ENCODE measurements around the gene DAZAP1.

Gene DAZAP1

GRCh38 chr19:1390890-1391423 is 16.4 kb upstream of the DAZAP1 start:
- H2AK5ac ChIP-seq (ENCODE audit: low read length): no peak overlapping the region
- H3K4me2 ChIP-seq (ENCODE audit: low read length): no peak overlapping the region

GRCh38 chr19:1392407-1392806 is 15.0 kb upstream of the DAZAP1 start:
- Histone ChIP-seq H4K8ac (ENCODE audit: low read depth, low read length) (no peak overlapping the region), H3K4me3 (ENCODE audit: low read length) (no peak overlapping the region), H2AK5ac (ENCODE audit: low read length) (no peak overlapping the region), H3K27ac (ENCODE audit: low read depth, low read length) (no peak overlapping the region), H3K56ac (ENCODE audit: low read length) (no peak overlapping the region), H2BK120ac (ENCODE audit: low read depth, low read length) (no peak overlapping the region), H4K5ac (ENCODE audit: low read length) (no peak overlapping the region), H3K4ac (ENCODE audit: low read depth, low read length) (no peak overlapping the region), H3K9ac (ENCODE audit: low read length) (no peak overlapping the region), H2BK15ac (replicated peaks; ENCODE audit: low read depth) (no peak overlapping the region), H3K79me1 (ENCODE audit: low read length) (no peaks in the 10 kb centered on the region), H3K79me2 (ENCODE audit: control insufficient read depth, insufficient read depth, low read length) (no peaks in the 10 kb centered on the region), H3K4me2 (ENCODE audit: low read length) (no peak overlapping the region), H3K27me3 (ENCODE audit: insufficient read depth, low read length, poor library complexity) (no peaks in the 10 kb centered on the region), H3K36me3 (ENCODE audit: control insufficient read depth, insufficient read depth, low read length) (peaks cover 4% of the 10 kb centered on the region), H3K18ac (ENCODE audit: low read length) (no peak overlapping the region), H3K4me1 (ENCODE audit: control insufficient read depth, low read depth, low read length) (no peaks in the 10 kb centered on the region), H3K23ac (ENCODE audit: low read length) (no peak overlapping the region), H2BK5ac (ENCODE audit: low read length) (no peak overlapping the region)
- DNase-seq: no peak
- no CpG with 5 or more reads among the region's 15 CpGs for WGBS (ENCODE audit: extremely low coverage, insufficient coverage, low lambda C conversion rate)

More at GRCh38 chr19:1390890-1391423, 16.4 kb upstream of the DAZAP1 start:
- H3K79me1 ChIP-seq (ENCODE audit: low read length): no peaks in the 10 kb centered on the region
- peaks cover 4% of the 10 kb centered on the region for H3K36me3 ChIP-seq (ENCODE audit: control insufficient read depth, insufficient read depth, low read length)
- no CpG with 5 or more reads among the region's 42 CpGs for WGBS (ENCODE audit: extremely low coverage, insufficient coverage, low lambda C conversion rate)
- no peak overlapping the region for H3K4me3 ChIP-seq (ENCODE audit: low read length)
- no peak overlapping the region for H2BK15ac ChIP-seq (replicated peaks; ENCODE audit: low read depth)
- no peak overlapping the region for H3K9ac ChIP-seq (ENCODE audit: low read length)
- H3K56ac ChIP-seq (ENCODE audit: low read length): no peak overlapping the region
- no peak for DNase-seq
- no peak overlapping the region for H4K8ac ChIP-seq (ENCODE audit: low read depth, low read length)
- H2BK5ac ChIP-seq (ENCODE audit: low read length): no peak overlapping the region
- H3K4ac ChIP-seq (ENCODE audit: low read depth, low read length): no peak overlapping the region
- no peak overlapping the region for H2BK120ac ChIP-seq (ENCODE audit: low read depth, low read length)
- no peak overlapping the region for H3K18ac ChIP-seq (ENCODE audit: low read length)
- no peaks in the 10 kb centered on the region for H3K27me3 ChIP-seq (ENCODE audit: insufficient read depth, low read length, poor library complexity)
- no peak overlapping the region for H4K5ac ChIP-seq (ENCODE audit: low read length)
- no peak overlapping the region for H3K23ac ChIP-seq (ENCODE audit: low read length)
- H3K27ac ChIP-seq (ENCODE audit: low read depth, low read length): no peak overlapping the region
- H3K79me2 ChIP-seq (ENCODE audit: control insufficient read depth, insufficient read depth, low read length): no peaks in the 10 kb centered on the region
- no peaks in the 10 kb centered on the region for H3K4me1 ChIP-seq (ENCODE audit: control insufficient read depth, low read depth, low read length)

GRCh38 chr19:1392939-1393530 is 14.4 kb upstream of the DAZAP1 start:
- DNase-seq: no peak
- Histone ChIP-seq H3K79me1 (ENCODE audit: low read length) (no peaks in the 10 kb centered on the region), H3K4ac (ENCODE audit: low read depth, low read length) (no peak overlapping the region), H3K79me2 (ENCODE audit: control insufficient read depth, insufficient read depth, low read length) (no peaks in the 10 kb centered on the region), H3K36me3 (ENCODE audit: control insufficient read depth, insufficient read depth, low read length) (peaks cover 4% of the 10 kb centered on the region), H3K56ac (ENCODE audit: low read length) (no peak overlapping the region), H4K8ac (ENCODE audit: low read depth, low read length) (no peak overlapping the region), H2BK5ac (ENCODE audit: low read length) (no peak overlapping the region), H2BK15ac (replicated peaks; ENCODE audit: low read depth) (no peak overlapping the region), H3K4me1 (ENCODE audit: control insufficient read depth, low read depth, low read length) (no peaks in the 10 kb centered on the region), H3K27ac (ENCODE audit: low read depth, low read length) (no peak overlapping the region), H3K9ac (ENCODE audit: low read length) (no peak overlapping the region), H2BK120ac (ENCODE audit: low read depth, low read length) (no peak overlapping the region), H2AK5ac (ENCODE audit: low read length) (no peak overlapping the region), H3K27me3 (ENCODE audit: insufficient read depth, low read length, poor library complexity) (no peaks in the 10 kb centered on the region), H3K23ac (ENCODE audit: low read length) (no peak overlapping the region), H3K18ac (ENCODE audit: low read length) (no peak overlapping the region), H3K4me2 (ENCODE audit: low read length) (no peak overlapping the region), H3K4me3 (ENCODE audit: low read length) (no peak overlapping the region), H4K5ac (ENCODE audit: low read length) (no peak overlapping the region)
- WGBS (ENCODE audit: extremely low coverage, insufficient coverage, low lambda C conversion rate): no CpG with 5 or more reads among the region's 37 CpGs

GRCh38 chr19:1393841-1394240 is 13.5 kb upstream of the DAZAP1 start:
- no peak overlapping the region for H2BK15ac ChIP-seq (replicated peaks; ENCODE audit: low read depth)
- H3K4me3 ChIP-seq (ENCODE audit: low read length): no peak overlapping the region
- no peak overlapping the region for H2BK120ac ChIP-seq (ENCODE audit: low read depth, low read length)
- no peak overlapping the region for H2AK5ac ChIP-seq (ENCODE audit: low read length)
- no peak overlapping the region for H3K4me2 ChIP-seq (ENCODE audit: low read length)
- DNase-seq: no peak
- no peaks in the 10 kb centered on the region for H3K79me2 ChIP-seq (ENCODE audit: control insufficient read depth, insufficient read depth, low read length)
- H3K4me1 ChIP-seq (ENCODE audit: control insufficient read depth, low read depth, low read length): no peaks in the 10 kb centered on the region
- H3K56ac ChIP-seq (ENCODE audit: low read length): no peak overlapping the region
- H3K79me1 ChIP-seq (ENCODE audit: low read length): no peaks in the 10 kb centered on the region
- no peaks in the 10 kb centered on the region for H3K27me3 ChIP-seq (ENCODE audit: insufficient read depth, low read length, poor library complexity)
- no peak overlapping the region for H3K9ac ChIP-seq (ENCODE audit: low read length)
- no peak overlapping the region for H4K5ac ChIP-seq (ENCODE audit: low read length)
- H3K27ac ChIP-seq (ENCODE audit: low read depth, low read length): no peak overlapping the region
- H2BK5ac ChIP-seq (ENCODE audit: low read length): no peak overlapping the region
- WGBS (ENCODE audit: extremely low coverage, insufficient coverage, low lambda C conversion rate): no CpG with 5 or more reads among the region's 17 CpGs
- no peak overlapping the region for H3K23ac ChIP-seq (ENCODE audit: low read length)
- H4K8ac ChIP-seq (ENCODE audit: low read depth, low read length): no peak overlapping the region
- H3K36me3 ChIP-seq (ENCODE audit: control insufficient read depth, insufficient read depth, low read length): peaks cover 4% of the 10 kb centered on the region
- H3K18ac ChIP-seq (ENCODE audit: low read length): no peak overlapping the region
- H3K4ac ChIP-seq (ENCODE audit: low read depth, low read length): no peak overlapping the region

- no peak for DNase-seq
- Histone ChIP-seq H2BK120ac (ENCODE audit: low read depth, low read length) (no peak overlapping the region), H4K5ac (ENCODE audit: low read length) (no peak overlapping the region), H3K18ac (ENCODE audit: low read length) (no peak overlapping the region), H3K4me1 (ENCODE audit: control insufficient read depth, low read depth, low read length) (no peaks in the 10 kb centered on the region), H3K79me1 (ENCODE audit: low read length) (no peaks in the 10 kb centered on the region), H3K4me2 (ENCODE audit: low read length) (no peak overlapping the region), H3K9ac (ENCODE audit: low read length) (no peak overlapping the region), H4K8ac (ENCODE audit: low read depth, low read length) (no peak overlapping the region), H3K27me3 (ENCODE audit: insufficient read depth, low read length, poor library complexity) (no peaks in the 10 kb centered on the region), H3K23ac (ENCODE audit: low read length) (no peak overlapping the region), H3K27ac (ENCODE audit: low read depth, low read length) (no peak overlapping the region), H3K36me3 (ENCODE audit: control insufficient read depth, insufficient read depth, low read length) (no peaks in the 10 kb centered on the region), H3K79me2 (ENCODE audit: control insufficient read depth, insufficient read depth, low read length) (no peaks in the 10 kb centered on the region), H3K56ac (ENCODE audit: low read length) (no peak overlapping the region), H3K4me3 (ENCODE audit: low read length) (no peak overlapping the region), H2BK5ac (ENCODE audit: low read length) (no peak overlapping the region), H2BK15ac (replicated peaks; ENCODE audit: low read depth) (no peak overlapping the region), H2AK5ac (ENCODE audit: low read length) (no peak overlapping the region), H3K4ac (ENCODE audit: low read depth, low read length) (no peak overlapping the region)
- WGBS (ENCODE audit: extremely low coverage, insufficient coverage, low lambda C conversion rate): no CpG with 5 or more reads among the region's 43 CpGs
Observed at GRCh38 chr19:1394252-1395193, 12.9 kb upstream of the DAZAP1 start.

Data from mesendoderm (in vitro differentiated cells).